Fibroblast of the aortic adventitia (primary cell): ENCODE data around the gene NKAIN1. TPM values are rescaled to one million over a fixed set of nuclear protein-coding genes. Genes with fewer than 3 reads are reported as not detected.
A peak's percentile ranks its signal among the peaks of the same experiment; 100 is the strongest.
"Not testable (repeated sequence)": the region's sequence is repeated elsewhere in the genome, so short reads cannot be mapped to it uniquely, and the experiment has no call there.

Experiments used
- DNase-seq: peaks from one replicate; pipeline ENCODE4 v3.0.0-alpha.2; 2010; ENCODE audit warnings: low read depth
- H3K4me3 ChIP-seq: 2 replicates; pipeline ENCODE4 v1.5.1; 2011; ENCODE audit warnings: low read depth, mild to moderate bottlenecking, control low read depth, low read length, moderate library complexity
- CTCF ChIP-seq: IDR thresholded peaks from 2 replicates; pipeline ENCODE4 v1.5.1; 2011; ENCODE audit warnings: mild to moderate bottlenecking, low read length, control low read depth, inconsistent platforms; ENCODE audit not compliant: insufficient read depth
- total RNA-seq: library from RNA; depleted of rRNA; stranded (reverse); fragments of >200 nt; gene quantifications from 2 replicates; pipeline ENCODE4 v1.2.3, GENCODE V29; 2012; ENCODE audit warnings: low replicate concordance

Gene NKAIN1
- total RNA-seq, 1 donor, result 0.36 TPM

DNA sequence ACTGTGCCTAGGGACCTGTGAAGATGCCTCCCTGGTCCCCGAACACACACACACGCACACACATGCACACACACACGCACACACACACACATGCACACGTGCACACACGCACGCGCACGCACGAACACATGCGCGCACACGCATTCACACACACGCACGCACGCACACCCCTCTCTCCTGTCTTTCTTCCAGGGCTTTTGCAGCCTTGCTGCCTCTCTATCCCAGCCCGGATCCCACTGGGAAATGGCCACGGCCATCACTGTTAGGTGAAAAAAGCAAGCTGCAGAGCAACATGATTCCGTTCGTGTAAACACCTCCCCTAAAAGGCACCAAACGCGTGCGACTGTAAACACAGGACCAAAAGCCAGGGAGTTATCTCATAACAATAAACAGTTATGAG, 39.7 kb downstream of the NKAIN1 start:
- no peak for DNase-seq
- no peak for TF ChIP-seq CTCF
- no peak overlapping the region for H3K4me3 ChIP-seq

DNA sequence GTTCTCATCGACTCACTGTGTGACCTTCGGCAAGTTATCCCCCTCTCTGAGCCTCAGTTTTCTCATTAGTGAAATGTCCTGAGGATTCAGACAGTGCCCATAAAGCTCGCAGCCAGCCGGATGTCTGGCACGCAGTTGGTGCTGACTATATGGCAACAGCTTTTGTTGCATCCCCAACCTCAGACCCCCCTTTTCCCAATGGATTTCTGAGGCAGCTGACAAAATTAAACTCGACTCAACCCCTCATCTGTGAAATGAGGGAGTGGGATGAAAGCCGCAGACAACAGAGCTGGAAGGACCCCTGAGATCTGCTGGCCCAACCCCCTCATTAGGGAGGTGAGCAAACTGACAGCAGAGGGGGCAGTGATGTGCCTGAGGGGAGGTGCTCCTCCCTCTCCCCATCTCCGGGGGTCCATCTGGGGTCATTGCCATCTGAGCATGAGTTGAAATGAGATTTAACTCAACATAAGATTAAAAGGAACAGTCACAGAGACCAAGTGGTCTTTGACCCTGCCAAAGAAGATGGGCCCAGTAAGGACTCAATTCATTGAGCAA, 40.4 kb downstream of the NKAIN1 start:
- no peak for TF ChIP-seq CTCF
- DNase-seq, result no peak

DNA sequence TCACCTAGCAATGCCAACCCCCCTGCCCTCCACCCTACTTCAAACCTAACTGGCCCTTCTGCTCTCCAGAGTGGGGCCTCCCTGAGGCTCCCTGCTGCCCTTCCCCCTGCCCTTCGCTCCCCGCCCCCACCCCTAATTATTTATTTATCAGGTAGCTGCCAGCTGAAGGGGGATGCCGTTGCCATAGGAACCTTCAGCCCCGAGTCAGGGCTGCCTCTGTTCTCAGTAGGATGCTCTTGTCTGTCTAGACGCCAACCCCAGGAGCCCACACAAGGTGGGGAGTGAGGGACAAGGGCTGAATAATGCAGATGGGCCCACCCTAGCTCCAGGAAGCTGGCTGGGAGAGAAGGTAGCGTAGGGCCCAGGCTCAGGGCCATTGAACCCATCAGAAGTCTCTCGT, 41.1 kb downstream of the NKAIN1 start:
- H3K4me3 ChIP-seq, result no peak overlapping the region
- TF ChIP-seq CTCF, result no peak
- no peak for DNase-seq

More for the DNA sequence above, 40.4 kb downstream of the NKAIN1 start:
- H3K4me3 ChIP-seq, result no peak overlapping the region

- H3K4me3 ChIP-seq, result no peak overlapping the region
- no peak for TF ChIP-seq CTCF
- DNase-seq, result peak; percentile 11
These were observed 41.5 kb downstream of the NKAIN1 start for GRCh38 chr1:31198150-31198549.

- no peak overlapping the region for H3K4me3 ChIP-seq
- DNase-seq, result peak; percentile 77
- no peak for TF ChIP-seq CTCF
These were observed 43.0 kb downstream of the NKAIN1 start for GRCh38 chr1:31196685-31197084.

- not testable (repeated sequence) for H3K4me3 ChIP-seq, DNase-seq
These were observed 44.4 kb downstream of the NKAIN1 start for GRCh38 chr1:31195267-31195666.

GRCh38 chr1:31193729-31194128, 46.0 kb downstream of the NKAIN1 start:
- no peak for DNase-seq
- no peak overlapping the region for H3K4me3 ChIP-seq
- no peak for TF ChIP-seq CTCF
